GM19043 (cell line): Measurements from ENCODE around the gene RBMS1.
"Not testable (repeated sequence)": the region's sequence is repeated elsewhere in the genome, so short reads cannot be mapped to it uniquely, and the experiment has no call there.

ENCODE experiments used
- ATAC-seq: cut with Tn5 transposase; IDR thresholded peaks from one replicate; pipeline ENCODE4 v1.9.1; 2021; ENCODE audit warnings: low read depth; ENCODE audit not compliant: unreplicated experiment

Gene RBMS1

GRCh38 chr2:160442603-160443002 is 51.0 kb downstream of the RBMS1 start:
- ATAC-seq: no peak

DNA sequence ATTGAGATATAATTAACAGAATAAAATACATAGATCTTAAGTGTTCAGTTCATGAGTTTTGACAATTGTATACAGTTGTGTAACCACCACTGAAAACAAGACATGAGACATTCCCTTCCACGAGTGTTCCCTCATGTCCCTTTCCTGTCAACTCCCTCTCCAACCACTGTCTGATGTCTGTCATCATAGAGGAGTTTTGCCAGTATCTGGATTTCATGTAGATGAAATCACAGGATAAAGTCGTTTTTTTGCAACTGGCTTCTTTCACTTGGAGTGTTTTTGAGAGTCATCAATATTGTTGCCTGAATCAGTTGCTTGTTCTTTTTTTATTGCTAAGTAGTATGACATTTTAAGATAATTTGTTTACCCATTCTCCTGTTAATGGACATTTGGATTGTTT is 52.7 kb downstream of the RBMS1 start:
- ATAC-seq: no peak

DNA sequence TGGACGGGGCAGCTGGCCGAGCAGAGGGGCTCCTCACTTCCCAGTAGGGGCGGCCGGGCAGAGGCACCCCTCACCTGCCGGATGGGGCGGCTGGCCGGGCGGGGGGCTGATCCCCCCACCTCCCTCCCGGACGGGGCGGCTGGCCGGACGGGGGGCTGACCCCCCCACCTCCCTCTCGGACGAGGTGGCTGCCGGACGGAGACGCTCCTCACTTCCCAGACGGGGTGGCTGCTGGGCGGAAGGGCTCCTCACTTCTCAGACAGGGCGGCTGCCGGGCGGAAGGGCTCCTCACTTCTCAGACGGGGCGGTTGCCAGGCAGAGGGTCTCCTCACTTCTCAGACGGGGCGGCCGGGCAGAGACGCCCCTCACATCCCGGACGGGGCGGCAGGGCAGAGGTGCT is 54.6 kb downstream of the RBMS1 start:
- ATAC-seq: not testable (repeated sequence)

DNA sequence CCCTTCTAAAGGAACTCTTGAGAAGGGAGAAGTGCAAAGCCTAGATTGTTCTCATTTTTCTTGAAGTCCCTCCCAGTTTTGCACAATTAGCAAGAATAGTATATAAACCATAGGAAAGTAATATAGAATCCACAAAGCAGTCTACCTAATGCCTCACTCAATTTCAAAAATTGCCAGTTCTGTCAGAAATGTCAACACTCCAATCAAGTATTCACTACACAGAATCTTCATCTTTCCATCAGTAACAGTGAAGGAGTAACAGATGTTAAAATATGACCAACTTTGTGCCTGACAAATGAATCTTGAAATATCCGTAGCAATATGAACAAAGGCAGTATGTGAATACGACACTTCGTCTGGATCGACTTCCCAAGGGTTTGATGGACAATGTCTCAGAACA is 56.3 kb downstream of the RBMS1 start:
- no peak for ATAC-seq

DNA sequence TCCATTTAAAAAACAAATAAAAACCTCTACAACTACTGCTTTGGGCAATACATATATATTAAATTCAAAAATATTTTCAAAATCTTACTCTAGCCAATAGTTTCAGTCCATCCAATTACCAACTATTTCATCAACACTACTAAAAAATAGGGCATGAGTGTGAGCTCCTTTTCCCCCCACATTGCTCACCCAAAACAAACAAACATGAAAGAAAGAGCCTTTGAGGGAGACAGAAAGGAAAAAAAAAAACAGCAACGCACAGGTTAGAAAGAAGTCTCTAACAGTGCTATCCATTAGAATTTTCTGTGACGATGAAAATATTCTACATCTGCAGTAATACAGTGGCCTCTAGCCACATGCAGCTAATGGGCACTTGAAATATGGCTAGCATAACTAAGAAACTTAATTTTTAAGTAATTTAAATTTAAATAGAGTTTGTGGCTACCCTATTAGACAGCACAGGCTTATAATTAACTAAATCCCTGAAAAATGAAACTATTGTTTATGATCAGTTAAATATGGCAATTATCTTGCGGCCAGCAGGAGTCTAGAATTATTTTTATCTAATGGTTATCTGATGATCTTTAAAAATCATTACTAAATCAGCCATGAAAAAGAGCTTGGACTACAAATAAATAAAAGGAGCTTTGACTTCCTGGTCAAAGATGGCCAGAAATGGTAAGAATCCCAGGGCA is 59.2 kb downstream of the RBMS1 start:
- no peak for ATAC-seq

DNA sequence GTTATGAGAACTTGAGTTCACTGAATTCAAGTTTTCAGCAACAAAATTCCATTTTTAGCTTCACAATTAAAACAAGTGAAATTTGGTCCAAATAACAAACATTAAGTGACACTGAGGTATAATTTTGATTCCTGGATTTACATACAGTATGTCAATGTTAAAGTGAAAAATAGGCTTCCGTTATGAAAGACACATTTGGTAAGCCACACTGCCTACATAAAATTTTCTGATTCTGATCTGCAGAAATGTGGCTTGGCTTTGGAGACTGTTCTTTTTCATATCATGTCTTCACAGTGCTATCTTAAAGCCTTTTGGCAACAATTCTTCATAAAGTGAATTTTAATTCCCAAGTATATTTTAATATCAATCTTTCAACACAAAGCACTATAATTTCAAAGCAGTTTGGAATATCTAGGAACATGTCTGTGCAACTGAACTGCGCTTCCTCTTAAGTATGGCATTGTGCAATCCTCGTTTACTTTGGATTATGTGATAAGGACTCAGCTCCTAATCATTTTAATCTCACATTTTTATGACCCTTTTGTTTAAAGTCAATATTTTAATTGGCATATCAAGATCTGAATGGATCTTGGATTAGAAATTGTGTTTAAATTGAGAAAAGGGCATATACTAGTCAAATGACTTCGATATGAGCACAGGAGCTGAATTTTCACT is 60.0 kb downstream of the RBMS1 start:
- no peak for ATAC-seq

DNA sequence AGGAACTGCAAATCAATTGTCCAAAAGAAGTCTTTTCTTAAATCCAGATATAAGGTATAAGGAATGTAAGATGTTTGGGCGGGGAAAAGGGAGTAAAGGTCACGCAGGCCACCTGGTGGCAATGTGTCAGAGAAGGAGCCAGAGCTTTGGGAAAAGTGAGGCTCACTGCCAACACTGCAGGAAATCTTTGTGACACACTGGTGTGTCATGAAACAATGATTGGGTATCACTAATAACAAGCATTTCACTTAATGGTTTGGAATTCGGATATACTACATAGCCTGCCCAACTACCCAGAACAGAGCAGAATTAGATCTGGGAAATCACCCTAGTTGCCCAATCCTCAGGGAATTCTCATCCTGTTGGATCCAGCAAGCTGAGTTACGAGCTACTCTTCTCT is 61.0 kb downstream of the RBMS1 start:
- ATAC-seq: no peak

DNA sequence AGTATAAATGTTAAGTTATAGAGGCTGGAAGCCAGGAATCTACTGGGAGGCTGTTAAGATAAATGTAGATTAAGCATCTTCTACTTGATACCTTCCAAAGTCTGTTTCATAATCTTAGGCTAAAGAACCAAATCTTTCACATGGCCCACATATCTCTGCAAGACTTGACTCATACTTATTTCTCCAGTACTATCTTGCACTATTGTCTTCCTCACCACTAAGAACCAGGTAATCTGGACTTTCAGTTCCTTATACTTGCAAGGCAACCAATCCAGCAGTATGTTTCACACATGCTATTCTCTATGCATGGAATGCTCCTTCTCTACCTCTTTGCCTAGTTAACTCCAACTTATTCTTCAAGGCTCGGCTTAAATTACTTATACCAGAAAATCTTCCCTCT is 62.2 kb downstream of the RBMS1 start:
- ATAC-seq: peak; percentile 46

GRCh38 chr2:160430001-160430344 is 63.6 kb downstream of the RBMS1 start:
- no peak for ATAC-seq

DNA sequence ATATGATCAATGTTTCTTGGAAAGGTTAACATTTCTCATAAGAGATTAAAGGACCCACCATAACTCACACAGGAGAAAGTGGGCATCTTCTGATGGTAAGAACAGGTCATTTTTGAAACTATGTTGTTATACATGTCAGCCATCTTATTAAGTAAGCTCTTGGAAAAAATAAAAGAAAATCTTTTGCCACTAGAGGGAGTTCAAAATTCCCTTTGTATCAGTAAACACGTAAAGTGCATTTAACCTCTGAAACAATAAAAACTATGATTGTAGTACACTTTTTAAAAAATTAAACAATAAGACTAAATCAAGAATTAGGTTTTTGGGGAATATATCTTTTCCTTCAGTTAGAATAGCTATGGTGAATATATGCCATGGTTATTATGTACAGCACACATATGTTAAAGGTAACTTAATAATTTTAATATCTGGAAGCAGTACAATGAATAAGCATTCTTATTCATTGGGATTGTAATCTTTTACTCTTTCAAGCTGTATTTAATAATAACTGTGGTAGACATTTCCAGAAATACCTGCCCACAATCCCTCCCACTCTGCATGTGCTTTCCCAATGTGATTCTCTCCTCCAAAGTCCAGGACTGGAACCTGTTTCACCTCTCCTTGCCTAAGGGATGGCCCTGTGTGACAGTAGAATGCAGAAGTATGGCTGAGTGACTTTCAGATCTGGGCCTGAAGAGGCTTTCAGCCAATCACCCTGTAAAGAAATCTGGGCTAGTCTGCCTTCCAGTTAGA is 64.2 kb downstream of the RBMS1 start:
- ATAC-seq: no peak

DNA sequence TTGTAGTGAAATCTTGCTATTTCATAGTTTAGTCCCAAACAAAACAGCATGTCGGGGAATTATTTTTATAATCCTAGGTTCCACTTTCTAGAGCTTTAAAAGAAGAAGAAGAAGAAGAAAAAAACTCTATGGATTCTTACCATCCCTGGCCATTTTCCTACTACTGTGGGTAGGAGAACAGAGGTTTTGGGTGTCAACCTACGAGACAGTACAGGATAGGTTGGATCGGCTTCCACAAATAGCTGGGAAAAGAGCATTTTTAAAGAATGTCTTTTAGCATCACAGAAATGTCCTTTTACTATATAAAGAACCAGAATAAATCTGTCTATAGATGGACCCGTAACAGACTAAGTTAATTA is 65.2 kb downstream of the RBMS1 start:
- no peak for ATAC-seq

GRCh38 chr2:160427629-160428404 is 65.8 kb downstream of the RBMS1 start:
- peak; percentile 62 for ATAC-seq

DNA sequence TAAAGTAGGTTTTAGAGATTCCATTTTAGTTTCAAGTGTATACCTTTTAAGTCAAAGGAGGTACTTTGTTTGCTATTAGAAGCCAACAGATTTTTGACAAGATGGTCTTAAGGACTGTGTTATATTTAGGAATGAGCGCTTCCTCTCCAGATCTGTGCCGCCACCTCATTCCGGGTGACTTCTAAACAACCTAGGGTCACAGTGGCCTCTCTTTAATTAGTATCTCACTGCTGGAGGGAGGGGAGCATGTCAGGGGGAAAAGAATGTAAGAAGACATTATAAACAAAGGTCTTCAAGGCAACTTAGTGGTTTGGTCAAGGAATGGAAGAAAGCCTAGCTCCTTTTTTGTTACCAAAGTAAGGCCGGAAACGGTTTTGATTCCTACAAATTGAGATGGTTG is 67.0 kb downstream of the RBMS1 start:
- no peak for ATAC-seq

DNA sequence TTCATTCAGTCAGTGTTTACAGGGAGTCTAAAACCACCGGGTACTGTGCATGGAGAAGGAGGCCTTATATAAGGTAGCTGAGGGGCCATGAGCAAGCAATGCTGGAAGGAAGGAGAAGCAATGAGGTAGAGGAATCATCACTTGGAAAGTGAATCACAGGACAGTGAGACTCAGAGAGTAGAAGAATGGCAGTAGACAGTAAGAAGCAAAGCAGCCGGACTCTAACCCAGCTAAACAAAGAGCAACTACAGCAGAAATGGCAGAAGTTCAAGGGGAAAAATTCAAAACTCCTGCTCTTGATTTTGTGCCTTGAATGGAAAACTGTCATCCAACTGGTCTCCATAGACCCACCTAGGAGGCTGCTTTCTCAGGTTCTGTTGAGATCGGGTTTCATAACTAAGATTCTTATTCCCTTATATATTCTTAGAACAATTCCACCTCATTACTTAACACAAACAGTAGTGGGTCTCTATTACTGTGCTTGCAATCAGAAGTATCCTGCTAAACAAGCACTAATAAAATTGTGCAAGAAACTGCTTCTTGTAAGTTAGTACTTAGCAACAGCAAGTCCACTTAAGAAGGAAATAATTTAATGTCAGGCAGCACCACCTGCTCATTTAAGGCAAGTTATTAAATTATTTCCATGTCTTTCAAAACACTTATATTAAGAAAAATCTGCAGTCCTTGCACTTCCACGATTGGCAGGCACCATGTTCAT is 68.0 kb downstream of the RBMS1 start:
- ATAC-seq: no peak

- ATAC-seq: no peak
Measured at GRCh38 chr2:160423126-160423525, 70.5 kb downstream of the RBMS1 start.

- not testable (repeated sequence) for ATAC-seq
Measured at GRCh38 chr2:160421646-160422501, 71.7 kb downstream of the RBMS1 start.

GRCh38 chr2:160420711-160421110 is 72.9 kb downstream of the RBMS1 start:
- no peak for ATAC-seq

DNA sequence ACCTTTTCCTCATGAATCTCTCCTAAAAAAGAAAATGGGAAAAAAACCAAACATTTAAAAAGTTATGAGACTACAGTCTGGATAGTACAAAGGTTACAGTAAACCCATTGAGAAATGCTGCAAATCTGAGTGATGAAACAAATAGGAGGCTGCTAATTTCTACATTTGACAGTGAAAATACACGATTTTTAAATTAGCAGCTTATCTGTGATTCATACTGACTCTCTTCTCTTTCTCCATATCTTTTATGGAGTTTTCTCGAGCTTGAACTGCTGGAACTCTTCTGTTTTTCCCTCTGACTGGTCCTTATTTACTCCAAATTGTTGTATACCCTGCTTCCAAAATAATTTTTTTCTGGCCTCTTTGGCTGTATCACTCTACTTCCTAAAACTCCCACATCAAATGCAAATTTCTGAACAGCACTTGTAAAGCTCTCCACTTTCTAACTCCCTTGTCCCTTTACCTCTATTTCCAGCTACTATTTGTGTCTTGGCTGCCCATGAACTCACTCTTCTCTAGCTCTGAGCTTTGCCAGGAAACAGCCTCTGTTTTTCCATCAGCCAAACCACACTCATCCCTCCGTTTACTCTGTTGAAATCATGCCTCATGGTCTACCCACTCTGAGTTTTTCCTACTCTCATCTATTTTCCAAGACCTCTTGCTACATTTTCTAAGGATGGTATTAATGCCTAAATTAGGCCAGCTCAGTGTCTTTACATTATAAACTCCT is 73.7 kb downstream of the RBMS1 start:
- ATAC-seq: no peak

DNA sequence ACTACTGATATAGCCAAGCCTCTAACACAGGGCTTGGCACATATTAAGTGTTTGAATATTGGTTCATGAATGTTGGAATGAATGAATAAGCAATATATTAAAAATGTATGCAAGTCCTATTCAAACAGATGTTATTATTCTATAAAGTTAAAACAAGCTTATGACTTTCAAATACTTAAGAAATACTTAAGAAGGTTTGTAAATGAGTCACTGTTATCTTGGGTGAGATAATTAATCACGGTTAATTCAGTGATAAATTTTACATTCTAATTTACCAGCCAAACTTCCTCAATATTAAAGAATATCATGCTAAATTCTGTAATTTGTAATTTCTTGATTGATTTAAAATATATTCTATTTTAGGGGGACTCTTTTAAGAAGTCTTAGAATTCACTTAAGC is 74.8 kb downstream of the RBMS1 start:
- no peak for ATAC-seq
